Stimulated activated naive CD4-positive, alpha-beta T cell (primary cell): ENCODE data around the gene OGG1.
"Not testable (repeated sequence)": the region's sequence is repeated elsewhere in the genome, so short reads cannot be mapped to it uniquely, and the experiment has no call there.

Experiments
- DNase-seq, 6 experiments: peaks; one replicate each; lab custom pipeline; 2025; lab: John Stamatoyannopoulos, UW

Gene OGG1

GRCh38 chr3:9765865-9766264 lies 16.1 kb downstream of the OGG1 start:
- DNase-seq, result no peak

GRCh38 chr3:9767418-9767817 lies 17.7 kb downstream of the OGG1 start:
- no peak for DNase-seq

- DNase-seq, result no peak
Measured at GRCh38 chr3:9768141-9768775, 18.5 kb downstream of the OGG1 start.

GRCh38 chr3:9769012-9769411 lies 19.3 kb downstream of the OGG1 start:
- DNase-seq, result no peak

GRCh38 chr3:9769426-9770275 lies 19.9 kb downstream of the OGG1 start, which contains the start of gene CAMK1:
TSS of gene CAMK1 (minus strand) at chr3:9769947. CDS start at chr3:9767749, 2,198 bp downstream.
- DNase-seq, result peak in 5 of 6 experiments; percentile 4 to 39 (median 23)

GRCh38 chr3:9770276-9770812 lies 20.6 kb downstream of the OGG1 start:
- DNase-seq, result no peak

- DNase-seq, result not testable (repeated sequence)
Measured at GRCh38 chr3:9771007-9771406, 21.3 kb downstream of the OGG1 start.

GRCh38 chr3:9776896-9777693 lies 27.3 kb downstream of the OGG1 start:
- DNase-seq, result no peak

GRCh38 chr3:9777694-9778021 lies 27.9 kb downstream of the OGG1 start:
- no peak for DNase-seq

- no peak for DNase-seq
Measured at GRCh38 chr3:9778143-9779074, 28.7 kb downstream of the OGG1 start.

- DNase-seq, result no peak
Measured at GRCh38 chr3:9779075-9779593, 29.4 kb downstream of the OGG1 start.

- DNase-seq, result peak in 3 of 6 experiments; percentile 16 to 24 (median 21)
Measured at GRCh38 chr3:9779721-9780457, 30.1 kb downstream of the OGG1 start.

- no peak for DNase-seq
Measured at GRCh38 chr3:9780458-9780812, 30.7 kb downstream of the OGG1 start.

GRCh38 chr3:9780910-9781309 lies 31.2 kb downstream of the OGG1 start:
- no peak for DNase-seq

- no peak for DNase-seq
Measured at GRCh38 chr3:9781551-9781950, 31.8 kb downstream of the OGG1 start.

GRCh38 chr3:9781978-9782603 lies 32.3 kb downstream of the OGG1 start:
- no peak for DNase-seq

GRCh38 chr3:9782770-9783169 lies 33.0 kb downstream of the OGG1 start:
- peak in 1 of 6 experiments; percentile 10 for DNase-seq

- no peak for DNase-seq
Measured at GRCh38 chr3:9783954-9784353, 34.2 kb downstream of the OGG1 start.

- DNase-seq, result no peak
Measured at GRCh38 chr3:9784965-9785364, 35.2 kb downstream of the OGG1 start.

- DNase-seq, result no peak
Measured at GRCh38 chr3:9785602-9786001, 35.9 kb downstream of the OGG1 start.
